ENCODE data around the gene MCC. TPM values are rescaled to one million over a fixed set of nuclear protein-coding genes. Genes with fewer than 3 reads are reported as not detected.

The MCC gene
- total RNA-seq, 3 donors from 2014 or later, result 24.3 to 46.5 (median 29.4) TPM

DNA sequence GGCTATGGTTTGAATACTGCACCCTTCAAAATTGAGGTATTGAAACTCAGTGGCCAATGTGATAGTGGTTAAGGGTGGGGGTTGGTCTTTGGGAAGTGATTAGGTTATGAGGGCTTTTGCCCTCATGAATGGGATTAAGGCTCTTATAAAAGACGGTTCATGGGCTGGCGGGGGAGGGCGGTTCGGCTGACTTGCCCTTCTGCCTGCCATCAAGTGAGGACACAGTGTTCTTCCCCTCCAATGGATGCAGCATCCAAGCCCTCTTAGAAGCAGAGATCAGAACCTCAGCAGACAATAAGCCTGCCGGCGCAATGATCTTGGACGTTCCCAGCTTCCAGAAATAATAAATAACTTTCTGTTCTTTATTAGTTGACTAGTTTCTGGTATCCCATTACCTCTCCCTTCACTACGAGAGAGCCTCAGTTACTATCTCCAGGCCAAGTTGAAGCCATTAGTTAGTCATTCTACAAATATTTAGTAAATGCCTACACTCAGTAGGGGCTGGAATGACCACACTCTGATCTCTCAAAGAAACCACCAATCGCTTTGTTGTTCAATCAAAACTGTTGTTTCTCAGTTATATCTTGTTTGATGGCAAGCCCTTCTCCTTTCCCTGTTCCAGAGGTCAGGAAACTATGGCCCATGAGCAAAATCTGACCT lies 272.7 kb downstream of the MCC start:
- intact Hi-C loops (cut with DNase I; ENCODE audit: low total_unique reads), result no loop called here
- DNase-seq (ENCODE audit: low spot score in 2 of 2), result no peak
- Histone ChIP-seq H3K4me3 (no peak overlapping the region), H3K4me1 (no peaks in the 10 kb centered on the region), H3K27ac (no peak overlapping the region), H3K9me3 (no peaks in the 10 kb centered on the region), H3K36me3 (no peaks in the 10 kb centered on the region), H3K27me3 (no peaks in the 10 kb centered on the region)
- TF ChIP-seq POLR2A (IDR thresholded peaks at IDR 0.05) (no peak), CTCF (IDR thresholded peaks at IDR 0.05) (no peak), POLR2AphosphoS5 (IDR thresholded peaks at IDR 0.05) (no peak)

DNA sequence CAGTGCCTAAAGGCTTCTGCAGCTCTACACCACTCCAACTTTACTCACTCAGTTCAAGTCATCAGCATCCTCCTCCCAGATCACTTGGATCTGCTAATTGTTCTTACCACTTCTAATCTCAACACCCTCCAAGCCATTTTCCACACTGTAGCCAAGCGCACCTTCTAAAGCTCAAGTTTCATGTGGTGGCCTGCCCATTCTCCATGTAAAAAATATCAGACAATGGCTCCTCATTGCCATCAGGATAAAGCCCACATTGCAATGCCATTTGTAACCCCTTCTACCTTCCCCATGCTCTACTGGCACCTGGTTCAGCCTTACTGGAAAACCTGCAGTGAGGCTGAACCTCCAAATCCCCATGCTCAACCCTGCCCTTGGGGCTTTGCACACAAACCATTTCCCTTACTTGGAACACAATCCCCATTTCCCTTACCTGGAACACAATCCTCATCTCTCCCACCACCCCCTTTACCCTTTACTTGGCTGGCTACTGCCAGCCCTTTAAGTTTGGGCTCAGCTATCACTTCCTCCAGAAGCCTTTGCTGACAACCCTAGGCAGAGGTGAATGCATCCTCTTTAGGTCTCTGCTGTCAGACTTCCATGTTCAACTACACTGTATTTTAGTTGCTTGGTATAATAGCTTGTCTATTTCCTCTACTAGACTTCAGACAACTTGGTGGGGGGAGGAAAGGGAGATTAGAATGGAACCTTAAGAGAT lies 273.5 kb downstream of the MCC start:
- Histone ChIP-seq H3K4me3 (no peak overlapping the region), H3K27ac (no peak overlapping the region), H3K27me3 (no peaks in the 10 kb centered on the region), H3K4me1 (no peaks in the 10 kb centered on the region), H3K9me3 (no peaks in the 10 kb centered on the region), H3K36me3 (no peaks in the 10 kb centered on the region)
- DNase-seq (ENCODE audit: low spot score in 2 of 2), result no peak
- intact Hi-C loops (cut with DNase I; ENCODE audit: low total_unique reads), result no loop called here
- no peak for TF ChIP-seq POLR2AphosphoS5 (IDR thresholded peaks at IDR 0.05)
- no peak for TF ChIP-seq CTCF (IDR thresholded peaks at IDR 0.05)
- TF ChIP-seq POLR2A (IDR thresholded peaks at IDR 0.05), result no peak

DNA sequence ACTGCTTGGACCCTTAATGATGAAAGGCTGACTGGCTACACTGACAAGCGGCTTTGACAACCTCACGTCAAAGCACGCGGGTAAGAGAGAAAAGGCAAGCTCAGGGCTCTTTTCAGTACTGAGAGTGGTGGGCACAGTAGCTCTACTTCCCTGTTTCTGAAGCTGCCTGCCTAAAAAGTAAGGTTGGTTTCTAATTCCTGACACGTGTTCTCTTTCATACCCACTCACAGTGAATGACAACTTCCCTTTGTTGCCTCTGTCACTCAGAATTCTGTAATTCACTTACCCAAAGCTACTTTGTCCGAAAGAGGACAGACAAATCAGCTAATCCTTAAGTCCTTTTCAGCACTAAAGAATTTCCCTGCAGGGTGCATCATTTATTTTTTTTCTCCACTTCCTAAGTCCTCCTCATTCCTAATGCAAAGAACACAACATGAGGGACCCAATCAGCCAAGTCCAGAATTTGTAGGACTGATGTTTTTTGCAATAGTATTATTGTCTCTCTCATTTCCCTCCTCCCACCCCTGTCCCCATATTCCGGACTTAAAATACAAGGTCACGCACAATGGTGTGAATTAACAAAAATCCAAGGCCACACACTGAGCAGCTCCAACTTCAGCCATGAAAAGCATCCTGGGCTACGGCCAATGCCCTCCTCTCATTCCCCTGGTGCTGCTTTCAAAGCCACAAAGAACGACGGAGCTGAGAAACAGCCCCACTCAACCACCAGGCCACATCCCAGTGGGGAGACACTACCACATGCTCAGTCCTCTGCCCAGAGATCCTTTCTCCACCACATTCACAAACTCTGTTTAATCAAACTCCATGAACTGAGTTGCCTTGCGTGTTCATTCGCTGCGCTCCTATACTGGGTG lies 274.5 kb downstream of the MCC start:
- TF ChIP-seq CTCF (IDR thresholded peaks at IDR 0.05) (no peak), POLR2AphosphoS5 (IDR thresholded peaks at IDR 0.05) (no peak), POLR2A (IDR thresholded peaks at IDR 0.05) (no peak)
- Histone ChIP-seq H3K4me3 (no peak overlapping the region), H3K27ac (no peak overlapping the region), H3K4me1 (no peaks in the 10 kb centered on the region), H3K9me3 (no peaks in the 10 kb centered on the region), H3K36me3 (no peaks in the 10 kb centered on the region), H3K27me3 (no peaks in the 10 kb centered on the region)
- DNase-seq (ENCODE audit: low spot score in 2 of 2), result no peak
- intact Hi-C loops (cut with DNase I; ENCODE audit: low total_unique reads), result no loop called here

- no peak overlapping the region for H3K4me3 ChIP-seq
- no peaks in the 10 kb centered on the region for H3K36me3 ChIP-seq
- DNase-seq (ENCODE audit: low spot score in 2 of 2), result peak in 1 of 2 donors; percentile 26
- H3K9me3 ChIP-seq, result no peaks in the 10 kb centered on the region
- intact Hi-C loops (cut with DNase I; ENCODE audit: low total_unique reads), result no loop called here
- H3K27ac ChIP-seq, result no peak overlapping the region
- H3K4me1 ChIP-seq, result no peaks in the 10 kb centered on the region
- no peaks in the 10 kb centered on the region for H3K27me3 ChIP-seq
- no peak for TF ChIP-seq POLR2AphosphoS5 (IDR thresholded peaks at IDR 0.05)
- no peak for TF ChIP-seq POLR2A (IDR thresholded peaks at IDR 0.05)
- TF ChIP-seq CTCF (IDR thresholded peaks at IDR 0.05), result no peak
Measured at GRCh38 chr5:113212244-113212920, 275.9 kb downstream of the MCC start.

All from breast epithelium (tissue), 4 donors.